H7 (cell line): ENCODE measurements around the gene INTS6. TPM values are rescaled to one million over a fixed set of nuclear protein-coding genes. Genes with fewer than 3 reads are reported as not detected.

Experiments used
- DNase-seq: peaks from one replicate; pipeline ENCODE4 v3.0.0; 2012
- H3K27me3 ChIP-seq: 2 replicates; pipeline ENCODE4 v1.6.0; 2011; ENCODE audit warnings: mild to moderate bottlenecking, low read length; ENCODE audit not compliant: control insufficient read depth, insufficient read depth
- H3K36me3 ChIP-seq: replicated peaks from 2 replicates; pipeline ENCODE4 v1.5.1; 2011; ENCODE audit warnings: low read length; ENCODE audit not compliant: control insufficient read depth, insufficient read depth
- H3K4me3 ChIP-seq: 2 replicates; pipeline ENCODE4 v1.5.1; 2011; ENCODE audit warnings: low read depth, mild to moderate bottlenecking, control low read depth, low read length, moderate library complexity; ENCODE audit not compliant: insufficient read depth
- total RNA-seq: library from RNA; depleted of rRNA; stranded (reverse); fragments of >200 nt; shearing (Covaris generic); gene quantifications from 2 replicates; pipeline ENCODE4 v1.2.3, GENCODE V29; 2014

INTS6 gene
- total RNA-seq, 1 experiment from 2014 or later = 24.9 TPM

DNA sequence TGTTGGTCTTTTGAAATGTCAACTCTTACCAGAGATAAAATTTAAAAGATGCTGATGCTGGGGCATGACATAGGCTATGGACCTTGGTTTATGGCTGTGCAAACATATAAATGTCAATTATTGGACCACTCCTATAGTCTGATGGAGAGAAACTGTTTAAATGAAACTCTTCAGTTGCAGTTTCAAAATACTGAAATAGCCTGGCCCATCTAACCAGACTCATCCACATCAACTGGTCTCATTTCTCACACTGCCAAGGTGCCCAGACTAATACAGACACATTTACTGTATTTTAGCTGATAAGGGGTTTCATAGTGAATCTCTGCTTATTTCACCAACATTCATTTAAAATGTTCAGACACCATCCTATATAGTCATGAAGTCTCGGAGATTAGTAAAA, 93.5 kb downstream of the INTS6 start:
- Histone ChIP-seq H3K4me3 (no peak overlapping the region), H3K36me3 (no peaks in the 10 kb centered on the region), H3K27me3 (no peaks in the 10 kb centered on the region)
- no peak for DNase-seq

DNA sequence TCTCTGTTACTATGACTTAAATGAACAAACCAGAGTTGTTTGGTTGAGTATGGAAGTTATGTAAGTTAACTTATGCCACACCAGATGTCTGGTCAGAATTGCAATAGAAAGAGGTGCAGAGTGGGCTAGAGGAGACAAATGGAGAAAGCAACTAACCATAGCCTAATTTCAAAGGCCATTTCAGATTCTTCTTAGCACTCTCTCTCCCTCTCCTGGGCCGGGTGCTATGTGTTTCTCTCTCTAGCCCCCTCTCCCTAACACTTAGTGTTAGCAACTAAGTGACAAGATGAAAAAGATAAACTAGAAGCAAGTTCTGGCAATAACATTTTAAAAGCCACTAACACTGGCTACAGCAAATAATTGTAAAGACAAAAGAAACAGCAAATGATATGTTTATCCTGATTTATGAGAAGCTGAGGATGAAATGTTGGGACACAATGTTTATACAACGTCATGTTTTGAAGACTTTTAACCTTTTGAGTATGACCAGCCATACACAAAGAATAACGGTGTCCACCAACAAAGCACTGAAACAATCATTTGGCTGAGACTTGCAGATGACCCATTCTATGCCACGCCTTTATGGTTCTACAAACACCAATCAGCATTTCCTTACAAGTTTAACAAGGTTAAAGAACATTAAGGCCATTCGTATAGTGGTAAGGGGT, 94.8 kb downstream of the INTS6 start:
- no peak for DNase-seq
- Histone ChIP-seq H3K27me3 (no peaks in the 10 kb centered on the region), H3K36me3 (no peaks in the 10 kb centered on the region), H3K4me3 (no peak overlapping the region)

DNA sequence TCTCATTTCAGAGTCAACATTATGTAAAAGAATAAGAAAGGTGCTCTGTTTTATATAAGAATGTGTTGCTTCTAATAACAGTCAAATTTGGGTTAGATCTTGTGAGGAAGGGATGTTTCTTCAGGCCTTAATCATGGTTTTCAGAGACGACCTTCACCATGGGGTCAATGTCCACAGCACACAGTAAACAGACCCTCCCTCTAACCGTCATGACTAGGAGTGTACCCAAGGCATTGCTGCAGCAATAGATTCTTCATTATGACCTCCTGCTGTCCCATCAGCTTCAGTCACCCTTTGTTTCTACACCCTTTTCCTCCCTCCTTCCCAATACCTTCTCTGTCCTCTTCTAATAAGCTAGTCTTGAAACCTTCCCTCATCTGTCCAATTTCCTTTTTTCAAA, 97.6 kb downstream of the INTS6 start:
- Histone ChIP-seq H3K36me3 (no peaks in the 10 kb centered on the region), H3K27me3 (no peaks in the 10 kb centered on the region), H3K4me3 (no peak overlapping the region)
- DNase-seq = no peak

DNA sequence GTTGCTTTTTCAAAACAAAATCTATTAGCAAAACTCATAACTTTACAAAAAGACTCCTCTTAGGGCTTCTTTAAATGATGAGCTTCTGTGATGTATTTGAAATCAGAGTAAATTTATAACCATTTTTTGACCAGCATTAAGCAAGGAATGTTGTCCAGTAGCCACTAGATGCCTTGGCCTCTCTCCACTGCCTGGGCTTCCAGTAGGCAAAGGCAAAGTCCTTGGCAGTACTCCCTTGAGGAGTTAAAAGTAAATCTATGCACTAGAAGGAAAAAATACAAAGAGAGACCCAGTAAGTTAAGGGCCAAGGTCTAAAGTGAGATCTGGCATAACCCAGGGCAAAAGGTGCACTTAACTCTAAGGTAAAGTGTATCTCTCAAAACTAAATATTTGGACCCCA, 103.8 kb downstream of the INTS6 start:
- Histone ChIP-seq H3K4me3 (no peak overlapping the region), H3K27me3 (no peaks in the 10 kb centered on the region), H3K36me3 (no peaks in the 10 kb centered on the region)
- DNase-seq = no peak

DNA sequence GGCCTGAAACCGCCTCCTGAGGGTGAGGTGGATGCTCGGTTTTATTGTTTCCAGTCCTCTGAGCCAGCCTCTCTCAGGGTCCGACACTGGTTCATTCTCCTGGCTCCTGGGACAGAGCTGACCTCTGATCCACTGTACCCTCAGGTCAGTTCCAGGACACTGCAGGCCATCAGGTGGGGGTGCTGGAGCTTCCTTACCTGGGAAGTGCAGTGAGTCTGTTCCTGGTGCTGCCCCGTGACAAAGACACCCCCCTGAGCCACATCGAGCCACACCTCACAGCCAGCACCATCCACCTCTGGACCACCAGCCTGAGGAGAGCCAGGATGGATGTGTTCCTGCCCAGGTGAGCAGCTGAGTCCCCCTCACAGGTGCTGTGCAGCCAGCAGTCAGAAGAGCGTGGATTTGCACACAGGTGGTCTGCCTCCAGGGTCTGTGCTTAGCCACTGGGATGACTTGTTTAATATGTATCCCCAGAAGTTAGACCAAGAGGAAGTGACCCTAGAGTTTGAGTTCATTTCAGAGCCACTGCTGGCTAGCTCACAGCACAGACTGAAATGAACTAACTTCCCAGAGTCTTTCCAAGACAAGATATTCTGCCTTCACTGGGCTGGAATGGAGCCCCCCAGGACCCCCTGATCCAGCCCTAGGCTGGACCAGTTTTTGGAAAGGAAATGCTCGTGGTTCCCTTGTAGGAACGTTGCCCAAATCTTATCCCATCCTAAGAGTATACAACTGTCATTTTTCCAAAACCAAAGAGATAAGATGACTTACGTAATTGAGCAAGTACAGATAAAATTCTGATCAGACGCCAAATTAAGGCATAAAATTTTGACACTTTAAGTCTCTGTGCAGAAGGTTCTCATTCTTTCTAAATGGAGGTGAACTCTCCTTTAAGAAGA, 104.5 kb downstream of the INTS6 start:
- Histone ChIP-seq H3K4me3 (no peak overlapping the region), H3K36me3 (no peaks in the 10 kb centered on the region), H3K27me3 (no peaks in the 10 kb centered on the region)
- DNase-seq = no peak

DNA sequence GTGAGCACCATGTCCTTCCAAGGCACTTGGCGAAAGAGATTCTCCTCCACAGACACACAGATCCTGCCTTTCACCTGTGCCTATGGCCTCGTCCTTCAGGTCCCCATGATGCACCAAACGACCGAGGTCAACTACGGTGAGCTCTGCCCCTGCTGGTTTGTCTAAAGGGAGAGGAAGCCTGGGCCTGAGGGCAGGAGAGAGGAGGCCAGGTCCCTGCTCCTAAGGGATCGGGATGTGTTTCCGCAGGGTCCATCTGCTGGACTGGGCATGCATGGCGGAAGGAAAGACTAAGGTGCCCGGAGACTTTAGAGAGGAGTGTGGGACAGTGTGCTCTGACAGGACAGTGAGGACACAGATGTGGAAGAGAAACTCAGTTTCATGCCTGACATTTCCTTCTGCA, 105.7 kb downstream of the INTS6 start:
- DNase-seq = no peak
- H3K27me3 ChIP-seq = no peaks in the 10 kb centered on the region
- no peaks in the 10 kb centered on the region for H3K36me3 ChIP-seq

DNA sequence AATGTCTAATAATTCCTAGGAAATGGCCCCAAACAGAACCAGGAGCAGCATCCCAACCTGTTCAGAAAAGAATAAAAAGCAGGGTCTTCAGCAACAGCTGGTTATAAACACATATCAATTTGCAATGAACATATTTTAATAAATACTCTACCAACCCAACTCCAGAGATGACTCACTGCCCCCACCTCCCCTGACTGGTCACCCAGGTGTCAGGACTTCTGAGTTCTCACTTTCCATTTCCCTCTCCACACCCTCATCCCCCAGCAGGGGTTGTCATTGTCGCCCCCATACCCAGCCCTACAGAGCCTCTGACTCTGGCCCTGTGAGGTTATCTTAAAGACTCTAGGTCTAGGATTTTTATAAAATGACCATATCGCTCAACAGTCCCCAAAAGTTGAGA, 106.4 kb downstream of the INTS6 start:
- no peak for DNase-seq
- Histone ChIP-seq H3K36me3 (no peaks in the 10 kb centered on the region), H3K4me3 (no peak overlapping the region), H3K27me3 (no peaks in the 10 kb centered on the region)

More for the DNA sequence above, 105.7 kb downstream of the INTS6 start:
- H3K4me3 ChIP-seq = no peak overlapping the region

DNA sequence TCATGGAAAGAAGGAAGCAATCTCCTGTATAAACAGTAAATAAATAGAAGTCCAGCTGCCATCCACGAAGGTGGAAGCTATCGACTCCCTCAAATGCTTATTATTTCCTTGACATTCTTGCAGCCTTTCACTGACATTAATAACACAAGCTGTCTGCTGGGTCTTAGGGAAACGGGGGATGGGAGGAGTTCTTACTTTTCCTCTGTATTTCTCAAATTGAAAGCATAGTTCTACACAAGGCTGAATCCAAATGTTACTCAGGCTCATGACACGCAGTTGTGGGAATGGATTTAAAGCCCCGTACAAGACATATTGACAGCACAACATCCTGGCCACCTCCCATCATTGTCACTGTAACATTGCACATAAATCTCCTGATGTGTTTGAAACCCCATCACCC, 109.4 kb downstream of the INTS6 start:
- Histone ChIP-seq H3K4me3 (no peak overlapping the region), H3K27me3 (no peaks in the 10 kb centered on the region), H3K36me3 (no peaks in the 10 kb centered on the region)
- DNase-seq = no peak

DNA sequence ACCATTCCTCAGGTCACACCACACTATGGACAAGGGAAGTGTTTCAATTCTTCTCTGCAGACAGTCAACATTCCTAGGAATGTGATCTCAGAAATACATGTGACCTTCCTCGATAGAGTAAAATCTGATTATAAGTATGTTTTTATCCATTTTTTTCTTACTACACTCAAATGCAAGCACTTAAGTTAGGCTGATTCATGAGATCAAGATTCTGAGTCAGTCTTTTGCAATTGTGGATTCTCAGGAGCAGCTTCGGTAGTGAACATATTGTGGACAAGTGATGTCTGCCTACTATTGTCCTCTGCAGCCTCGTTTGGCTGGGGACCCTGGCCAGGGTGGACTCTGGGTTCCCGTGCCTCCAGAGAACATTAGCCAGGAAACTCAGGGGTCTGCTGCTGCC, 110.1 kb downstream of the INTS6 start:
- no peak overlapping the region for H3K4me3 ChIP-seq
- no peaks in the 10 kb centered on the region for H3K36me3 ChIP-seq
- DNase-seq = no peak
- no peaks in the 10 kb centered on the region for H3K27me3 ChIP-seq

DNA sequence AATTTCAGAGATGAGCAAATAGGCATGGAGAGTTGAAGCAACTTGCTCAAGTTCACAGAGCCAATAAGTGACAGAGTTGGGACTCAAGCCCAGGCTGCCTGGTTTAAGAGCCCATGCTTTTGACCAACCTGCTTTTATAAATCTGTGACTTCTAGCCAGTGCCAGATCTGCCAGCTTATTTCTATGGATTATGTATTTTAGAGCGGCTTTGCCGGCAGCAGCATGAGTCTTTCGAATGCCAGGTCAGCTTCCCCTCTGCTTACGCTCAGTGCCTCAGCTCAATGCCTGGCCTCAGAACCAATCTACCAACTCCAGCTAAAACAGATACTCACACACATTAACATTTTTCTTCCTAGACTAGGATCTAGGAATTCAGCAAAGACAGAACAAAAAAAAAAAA, 111.0 kb downstream of the INTS6 start:
- Histone ChIP-seq H3K27me3 (no peaks in the 10 kb centered on the region), H3K4me3 (no peak overlapping the region), H3K36me3 (no peaks in the 10 kb centered on the region)
- no peak for DNase-seq

DNA sequence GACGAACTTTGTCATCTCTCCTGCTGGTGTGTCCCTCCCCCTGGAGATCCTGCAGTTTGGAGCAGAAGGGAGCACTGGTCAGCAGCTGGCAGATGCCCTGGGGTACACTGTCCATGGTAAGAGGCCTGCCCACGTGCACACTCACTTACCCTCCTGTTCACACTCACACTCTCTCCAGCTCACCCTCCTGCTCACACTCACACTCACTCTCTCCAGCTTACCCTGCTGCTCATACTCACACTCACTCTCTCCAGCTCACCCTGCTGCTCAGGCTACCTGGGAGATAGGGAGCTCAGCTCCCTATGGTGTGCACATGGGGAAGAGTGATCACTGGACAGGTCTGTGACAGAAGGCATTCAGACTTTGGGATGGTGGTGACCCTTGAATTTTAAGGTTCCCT, 111.6 kb downstream of the INTS6 start:
- Histone ChIP-seq H3K4me3 (no peak overlapping the region), H3K36me3 (no peaks in the 10 kb centered on the region), H3K27me3 (no peaks in the 10 kb centered on the region)
- no peak for DNase-seq

DNA sequence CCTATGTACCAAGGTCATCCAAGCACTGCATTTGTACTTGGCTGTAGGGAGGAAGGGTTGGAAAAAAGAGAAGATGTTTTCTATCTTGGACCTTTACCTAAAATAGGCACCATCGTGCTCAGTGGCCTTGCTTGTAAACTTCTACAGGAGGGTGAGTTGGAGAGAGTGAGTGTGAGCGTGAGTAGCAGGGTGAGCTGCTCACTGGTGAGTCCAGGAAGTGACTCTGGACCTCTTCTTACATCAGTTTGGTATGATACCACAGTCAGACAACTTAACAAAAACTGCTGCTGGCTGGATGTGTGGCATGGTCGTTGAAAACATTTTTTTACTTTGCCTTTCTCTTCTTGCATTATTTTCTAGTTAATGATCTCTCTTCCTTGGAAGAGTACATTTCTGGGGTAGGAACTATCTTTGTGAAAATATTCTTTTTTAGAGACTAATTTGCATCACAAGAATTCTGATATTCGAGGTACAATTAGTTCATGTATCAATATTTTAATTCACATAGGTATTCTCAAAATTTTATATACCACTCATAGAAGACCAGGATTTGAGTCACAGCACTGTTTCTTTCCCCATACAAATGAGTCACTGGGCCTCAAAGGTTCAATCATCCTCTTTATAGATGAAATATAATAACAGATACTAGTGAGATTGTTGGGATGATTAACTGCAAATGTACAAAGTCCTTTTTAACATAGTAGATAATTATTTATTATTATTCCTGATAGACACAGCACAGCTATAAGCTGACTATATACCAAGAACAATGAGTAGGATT, 112.7 kb downstream of the INTS6 start:
- no peak for DNase-seq
- Histone ChIP-seq H3K27me3 (no peaks in the 10 kb centered on the region), H3K36me3 (no peaks in the 10 kb centered on the region), H3K4me3 (no peak overlapping the region)

DNA sequence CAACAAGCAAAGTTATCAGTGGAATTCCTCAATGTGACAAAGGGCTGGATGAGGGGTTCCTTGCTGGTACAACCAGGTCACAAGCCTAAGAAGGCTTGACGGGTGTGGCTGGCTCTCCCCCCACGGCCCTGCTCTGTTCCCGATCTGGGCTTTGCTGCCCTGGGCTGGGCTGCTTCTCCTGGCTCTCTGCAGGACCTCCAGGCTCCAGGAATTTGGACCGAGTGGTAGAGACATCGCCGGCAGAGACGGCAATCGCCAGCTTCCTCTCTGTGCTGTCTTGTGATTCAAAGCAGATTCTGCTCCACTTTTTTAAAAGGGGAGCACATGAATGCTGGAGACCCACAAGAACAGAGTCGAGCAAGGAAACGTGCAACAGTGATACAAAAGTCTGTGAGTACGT, 113.5 kb downstream of the INTS6 start, which contains the start of gene SERPINE3:
Gene SERPINE3 (plus strand): TSS at position 338 of the 400 bp plus-strand sequence. CDS start 1,401 bp downstream, outside the sequence.
- Histone ChIP-seq H3K27me3 (no peaks in the 10 kb centered on the region), H3K36me3 (no peaks in the 10 kb centered on the region), H3K4me3 (no peak within 1 kb of the TSS)
- DNase-seq = no peak

DNA sequence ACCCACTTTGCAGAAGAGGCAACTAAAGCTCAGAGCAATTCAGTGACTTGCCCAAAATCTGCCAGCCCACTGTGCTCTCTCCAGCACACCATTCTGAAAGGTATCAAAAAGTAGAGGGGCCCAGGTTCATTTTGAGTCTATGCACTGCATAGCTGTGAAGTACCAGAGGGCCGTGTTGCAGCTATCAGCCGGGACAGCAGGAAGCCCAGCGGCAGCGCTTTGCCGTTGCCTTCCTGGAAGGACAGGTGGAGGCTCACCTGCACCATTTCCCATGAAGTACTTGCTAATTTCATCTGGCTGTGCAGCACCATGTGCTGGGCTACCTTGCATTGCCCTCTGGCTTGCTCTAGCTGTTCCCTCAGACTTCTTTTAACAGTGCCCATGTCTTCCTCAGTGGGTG, 116.1 kb downstream of the INTS6 start:
- no peaks in the 10 kb centered on the region for H3K36me3 ChIP-seq
- no peaks in the 10 kb centered on the region for H3K27me3 ChIP-seq
- DNase-seq = no peak
- no peak overlapping the region for H3K4me3 ChIP-seq
